Nephron (organoid): Measurements from ENCODE around the gene CERS4.

Source experiments
- H3K27ac Mint-ChIP-seq, 3 experiments: 2 replicates each; pipeline ENCODE4 v1.8.0; 2020; ENCODE audit warnings: mixed read lengths in 3 of 3, mild to moderate bottlenecking in 2 of 3, moderate library complexity in 1 of 3
- H3K27me3 Mint-ChIP-seq: 2 replicates; pipeline ENCODE4 v1.8.0; 2021; ENCODE audit warnings: low read depth, mild to moderate bottlenecking, moderate library complexity, mixed read lengths
- H3K36me3 Mint-ChIP-seq: 2 replicates; pipeline ENCODE4 v1.8.0; 2020; ENCODE audit warnings: low read depth, mixed read lengths
- H3K4me1 Mint-ChIP-seq: 2 replicates; pipeline ENCODE4 v1.8.0; 2020; ENCODE audit warnings: mixed read lengths
- H3K4me3 Mint-ChIP-seq, 3 experiments: 2 replicates each; pipeline ENCODE4 v1.8.0; 2020; ENCODE audit warnings: mild to moderate bottlenecking in 3 of 3, mixed read lengths in 3 of 3, moderate library complexity in 2 of 3
- H3K9me3 Mint-ChIP-seq: 2 replicates; pipeline ENCODE4 v1.8.0; 2020; ENCODE audit warnings: mixed read lengths
- CTCF ChIP-seq, 3 experiments: fragments of 200-600 bp; sonication (generic); IDR thresholded peaks; one replicate each; pipeline ENCODE4 v1.5.0; 2021; ENCODE audit warnings: antibody characterized with exemption in 3 of 3; ENCODE audit not compliant: unreplicated experiment in 3 of 3

CERS4 gene

GRCh38 chr19:8255426-8256125, 46.4 kb downstream of the CERS4 start:
- peaks cover 27% of the 10 kb centered on the region for H3K36me3 Mint-ChIP-seq
- H3K9me3 Mint-ChIP-seq: no peaks in the 10 kb centered on the region
- no peak for TF ChIP-seq CTCF (IDR thresholded peaks at IDR 0.05; ENCODE audit: unreplicated experiment in 3 of 3)
- no peak overlapping the region for H3K4me3 Mint-ChIP-seq
- H3K4me1 Mint-ChIP-seq: peaks cover 9% of the 10 kb centered on the region
- H3K27ac Mint-ChIP-seq: no peak overlapping the region
- no peaks in the 10 kb centered on the region for H3K27me3 Mint-ChIP-seq

GRCh38 chr19:8256276-8257051, 47.3 kb downstream of the CERS4 start:
- Mint-ChIP-seq H3K4me1 (peaks cover 9% of the 10 kb centered on the region), H3K36me3 (peaks cover 30% of the 10 kb centered on the region), H3K9me3 (no peaks in the 10 kb centered on the region), H3K27ac (no peak overlapping the region), H3K4me3 (no peak overlapping the region), H3K27me3 (no peaks in the 10 kb centered on the region)
- TF ChIP-seq CTCF (IDR thresholded peaks at IDR 0.05; ENCODE audit: unreplicated experiment in 3 of 3): no peak

GRCh38 chr19:8257052-8257443, 47.9 kb downstream of the CERS4 start:
- peaks cover 9% of the 10 kb centered on the region for H3K4me1 Mint-ChIP-seq
- no peak for TF ChIP-seq CTCF (IDR thresholded peaks at IDR 0.05; ENCODE audit: unreplicated experiment in 3 of 3)
- H3K9me3 Mint-ChIP-seq: no peaks in the 10 kb centered on the region
- no peaks in the 10 kb centered on the region for H3K27me3 Mint-ChIP-seq
- no peak overlapping the region for H3K27ac Mint-ChIP-seq
- no peak overlapping the region for H3K4me3 Mint-ChIP-seq
- peaks cover 30% of the 10 kb centered on the region for H3K36me3 Mint-ChIP-seq

GRCh38 chr19:8259142-8259921, 50.2 kb downstream of the CERS4 start:
- Mint-ChIP-seq H3K4me3 (no peak overlapping the region), H3K4me1 (peaks cover 4% of the 10 kb centered on the region), H3K36me3 (peaks cover 35% of the 10 kb centered on the region), H3K27ac (no peak overlapping the region), H3K27me3 (no peaks in the 10 kb centered on the region), H3K9me3 (no peaks in the 10 kb centered on the region)
- no peak for TF ChIP-seq CTCF (IDR thresholded peaks at IDR 0.05; ENCODE audit: unreplicated experiment in 3 of 3)

GRCh38 chr19:8259922-8260247, 50.7 kb downstream of the CERS4 start:
- Mint-ChIP-seq H3K27me3 (no peaks in the 10 kb centered on the region), H3K9me3 (no peaks in the 10 kb centered on the region), H3K27ac (no peak overlapping the region), H3K4me3 (no peak overlapping the region), H3K4me1 (peaks cover 4% of the 10 kb centered on the region), H3K36me3 (peaks cover 35% of the 10 kb centered on the region)
- no peak for TF ChIP-seq CTCF (IDR thresholded peaks at IDR 0.05; ENCODE audit: unreplicated experiment in 3 of 3)
